HepG2 (cell line): ENCODE data around the gene KATNBL1. TPM values are rescaled to one million over a fixed set of nuclear protein-coding genes. Genes with fewer than 3 reads are reported as not detected.
A peak's percentile ranks its signal among the peaks of the same experiment; 100 is the strongest.

ENCODE experiments used
- CAMTA2 ChIP-seq: sonication (generic); formaldehyde crosslinking; IDR thresholded peaks from 2 replicates; pipeline ENCODE4 v1.4.0; 2020; ENCODE audit warnings: mild to moderate bottlenecking, missing genetic modification reagents, borderline replicate concordance
- HNRNPH1 ChIP-seq: fragments of 200-400 bp; formaldehyde crosslinking; optimal IDR thresholded peaks from 2 replicates; pipeline ENCODE3; 2017; ENCODE audit warnings: mild to moderate bottlenecking, low read depth, low read length
- MED8 ChIP-seq: sonication (generic); formaldehyde crosslinking; IDR thresholded peaks from 2 replicates; pipeline ENCODE4 v1.8.1; 2023; ENCODE audit warnings: mild to moderate bottlenecking, missing genetic modification reagents; ENCODE audit not compliant: insufficient replicate concordance
- NBN ChIP-seq: fragments of 450-650 bp; conservative IDR thresholded peaks from 2 replicates; pipeline ENCODE4 v1.6.1; 2017
- NFATC3 ChIP-seq: sonication (generic); formaldehyde crosslinking; IDR thresholded peaks from 2 replicates; pipeline ENCODE4 v1.5.1; 2020; ENCODE audit warnings: mild to moderate bottlenecking, missing genetic modification reagents
- NFYB ChIP-seq: sonication (generic); formaldehyde crosslinking; IDR thresholded peaks from 2 replicates; pipeline ENCODE4 v1.4.0; 2020; ENCODE audit warnings: missing genetic modification reagents
- RBM22 ChIP-seq: fragments of 200-400 bp; formaldehyde crosslinking; optimal IDR thresholded peaks from 2 replicates; pipeline ENCODE3; 2017; ENCODE audit warnings: mild to moderate bottlenecking, low read length, moderate library complexity
- RFXAP ChIP-seq: sonication (generic); formaldehyde crosslinking; IDR thresholded peaks from 2 replicates; pipeline ENCODE4 v1.4.0; 2020; ENCODE audit warnings: missing genetic modification reagents, borderline replicate concordance
- SIX1 ChIP-seq: sonication (generic); formaldehyde crosslinking; IDR thresholded peaks from 2 replicates; pipeline ENCODE4 v1.4.0; 2020; ENCODE audit warnings: missing genetic modification reagents, borderline replicate concordance
- ZBTB20 ChIP-seq: sonication (generic); formaldehyde crosslinking; IDR thresholded peaks from 2 replicates; pipeline ENCODE4 v1.8.1; 2023; ENCODE audit warnings: missing genetic modification reagents, low read depth, mild to moderate bottlenecking, borderline replicate concordance
- ZNF33A ChIP-seq: sonication (generic); formaldehyde crosslinking; IDR thresholded peaks from 2 replicates; pipeline ENCODE4 v1.5.1; 2020; ENCODE audit warnings: missing genetic modification reagents, mild to moderate bottlenecking, moderate library complexity, borderline replicate concordance
- ZNF761 ChIP-seq: sonication (generic); formaldehyde crosslinking; conservative IDR thresholded peaks from 2 replicates; pipeline ENCODE4 v1.4.0; 2020; ENCODE audit warnings: mild to moderate bottlenecking, missing genetic modification reagents
- ZSCAN9 ChIP-seq: IDR thresholded peaks from 2 replicates; pipeline ENCODE4 v1.6.1; 2016; ENCODE audit warnings: borderline replicate concordance
- polyA plus RNA-seq, 8 experiments: library from polyadenylated mRNA; depleted of rRNA in 3 of 8; stranded (reverse) in 7 of 8; unstranded in 1 of 8; fragments of >200 nt; fragmentation: Illumina TruSeq in 4 of 8; extraction: Trizol in 4 of 8; gene quantifications; 2 replicates each; pipeline versions ENCODE4 v1.2.1 to v1.2.3, GENCODE V29; 2011 to 2016; ENCODE audit warnings: low read depth in 4 of 8, missing spikeins in 1 of 8, mixed read lengths in 1 of 8; ENCODE audit not compliant: insufficient read depth in 1 of 8
- total RNA-seq, 5 experiments: library from RNA; depleted of rRNA; stranded (reverse); fragments of >200 nt; fragmentation: Illumina TruSeq; extraction: Trizol; gene quantifications; 2 replicates each; pipeline ENCODE4 v1.2.3, GENCODE V29; 2016; ENCODE audit warnings: low read depth in 1 of 5
- TF ChIP-seq, protein P1 (sequence below): IDR thresholded peaks from 2 replicates; pipeline ENCODE4 v1.6.1; 2016; ENCODE audit warnings: low read depth, missing genetic modification reagents, missing compliant biosample characterization
- TF ChIP-seq, protein P2 (sequence below): sonication (generic); formaldehyde crosslinking; IDR thresholded peaks from 2 replicates; pipeline ENCODE4 v1.4.0; 2020; ENCODE audit warnings: mild to moderate bottlenecking, missing genetic modification reagents, borderline replicate concordance
- TF ChIP-seq, protein P3 (sequence below): sonication (generic); formaldehyde crosslinking; IDR thresholded peaks from 2 replicates; pipeline ENCODE4 v1.4.0; 2020; ENCODE audit warnings: missing genetic modification reagents, borderline replicate concordance
- TF ChIP-seq, protein P4 (sequence below): sonication (generic); formaldehyde crosslinking; IDR thresholded peaks from 2 replicates; pipeline ENCODE4 v1.4.0; 2020; ENCODE audit warnings: mild to moderate bottlenecking, missing genetic modification reagents

Gene KATNBL1
- total and polyA plus RNA-seq, 2 of the 13 experiments (the other 11 are each of a cell fraction or from before 2014, with no cell fraction given) = 23.4 to 42.8 TPM

DNA sequence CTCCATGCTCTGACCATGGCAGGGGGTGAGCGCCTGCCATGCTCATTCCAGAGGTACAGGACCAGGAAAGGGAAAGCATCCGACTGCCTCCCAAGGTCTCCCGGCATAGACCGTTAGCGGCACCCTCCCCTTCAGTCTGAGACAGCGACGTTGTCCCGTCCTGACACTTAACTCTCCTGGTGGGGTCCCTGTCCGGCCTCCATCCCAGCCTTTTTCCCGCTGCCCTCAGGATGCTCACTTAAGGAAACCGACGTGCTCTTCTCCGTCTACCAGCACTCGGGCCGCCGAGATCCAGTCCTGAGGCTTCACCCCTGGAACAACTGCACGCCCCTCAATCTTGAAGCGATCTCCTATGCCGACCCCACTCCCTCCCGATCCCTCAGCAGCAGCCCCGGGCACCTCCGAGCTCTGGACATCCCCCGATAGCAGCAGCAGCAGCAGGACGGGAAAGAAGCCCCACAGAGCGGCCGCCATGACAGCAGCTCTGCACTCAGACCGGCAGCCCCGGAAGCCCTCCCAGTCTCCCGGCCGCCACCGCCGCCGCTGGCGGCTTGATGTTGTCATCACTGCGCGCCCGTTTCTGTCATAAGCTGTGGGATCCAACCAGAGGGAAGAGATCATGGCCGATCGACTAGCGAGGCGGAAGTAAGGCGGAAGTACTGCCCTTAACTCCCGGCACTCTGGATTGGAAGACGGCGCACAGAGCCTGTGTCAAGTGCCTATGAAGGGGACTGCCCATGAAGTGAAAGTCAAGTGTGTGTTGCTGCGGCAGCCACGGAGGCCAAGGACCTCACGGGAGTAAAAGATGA is 108.3 kb downstream of the KATNBL1 start, which contains the start of the genes EMC7 and PGBD4 (continued):
- TF ChIP-seq, protein P1, sequence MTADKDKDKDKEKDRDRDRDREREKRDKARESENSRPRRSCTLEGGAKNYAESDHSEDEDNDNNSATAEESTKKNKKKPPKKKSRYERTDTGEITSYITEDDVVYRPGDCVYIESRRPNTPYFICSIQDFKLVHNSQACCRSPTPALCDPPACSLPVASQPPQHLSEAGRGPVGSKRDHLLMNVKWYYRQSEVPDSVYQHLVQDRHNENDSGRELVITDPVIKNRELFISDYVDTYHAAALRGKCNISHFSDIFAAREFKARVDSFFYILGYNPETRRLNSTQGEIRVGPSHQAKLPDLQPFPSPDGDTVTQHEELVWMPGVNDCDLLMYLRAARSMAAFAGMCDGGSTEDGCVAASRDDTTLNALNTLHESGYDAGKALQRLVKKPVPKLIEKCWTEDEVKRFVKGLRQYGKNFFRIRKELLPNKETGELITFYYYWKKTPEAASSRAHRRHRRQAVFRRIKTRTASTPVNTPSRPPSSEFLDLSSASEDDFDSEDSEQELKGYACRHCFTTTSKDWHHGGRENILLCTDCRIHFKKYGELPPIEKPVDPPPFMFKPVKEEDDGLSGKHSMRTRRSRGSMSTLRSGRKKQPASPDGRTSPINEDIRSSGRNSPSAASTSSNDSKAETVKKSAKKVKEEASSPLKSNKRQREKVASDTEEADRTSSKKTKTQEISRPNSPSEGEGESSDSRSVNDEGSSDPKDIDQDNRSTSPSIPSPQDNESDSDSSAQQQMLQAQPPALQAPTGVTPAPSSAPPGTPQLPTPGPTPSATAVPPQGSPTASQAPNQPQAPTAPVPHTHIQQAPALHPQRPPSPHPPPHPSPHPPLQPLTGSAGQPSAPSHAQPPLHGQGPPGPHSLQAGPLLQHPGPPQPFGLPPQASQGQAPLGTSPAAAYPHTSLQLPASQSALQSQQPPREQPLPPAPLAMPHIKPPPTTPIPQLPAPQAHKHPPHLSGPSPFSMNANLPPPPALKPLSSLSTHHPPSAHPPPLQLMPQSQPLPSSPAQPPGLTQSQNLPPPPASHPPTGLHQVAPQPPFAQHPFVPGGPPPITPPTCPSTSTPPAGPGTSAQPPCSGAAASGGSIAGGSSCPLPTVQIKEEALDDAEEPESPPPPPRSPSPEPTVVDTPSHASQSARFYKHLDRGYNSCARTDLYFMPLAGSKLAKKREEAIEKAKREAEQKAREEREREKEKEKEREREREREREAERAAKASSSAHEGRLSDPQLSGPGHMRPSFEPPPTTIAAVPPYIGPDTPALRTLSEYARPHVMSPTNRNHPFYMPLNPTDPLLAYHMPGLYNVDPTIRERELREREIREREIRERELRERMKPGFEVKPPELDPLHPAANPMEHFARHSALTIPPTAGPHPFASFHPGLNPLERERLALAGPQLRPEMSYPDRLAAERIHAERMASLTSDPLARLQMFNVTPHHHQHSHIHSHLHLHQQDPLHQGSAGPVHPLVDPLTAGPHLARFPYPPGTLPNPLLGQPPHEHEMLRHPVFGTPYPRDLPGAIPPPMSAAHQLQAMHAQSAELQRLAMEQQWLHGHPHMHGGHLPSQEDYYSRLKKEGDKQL = no peak
- TF ChIP-seq RFXAP (CRISPR knock-in tag) (no peak), ZSCAN9 (no peak; the same call in 1 of the 2 replicates), HNRNPH1 (no peak), CAMTA2 (0 out of 2 replicates have a peak, but pooled peaks have one; percentile 25), SIX1 (no peak; the same call in 1 of the 2 replicates), ZNF761 (CRISPR knock-in tag) (peak; percentile 76; the same call in 1 of the 2 replicates), RBM22 (no peak), MED8 (CRISPR knock-in tag) (no peak), ZNF33A (CRISPR knock-in tag) (no peak), NFATC3 (CRISPR knock-in tag) (0 out of 2 replicates have a peak, but pooled peaks have one; percentile 17), NBN (no peak), ZBTB20 (no peak), NFYB (CRISPR knock-in tag) (peak; percentile 93)
- TF ChIP-seq, protein P2, sequence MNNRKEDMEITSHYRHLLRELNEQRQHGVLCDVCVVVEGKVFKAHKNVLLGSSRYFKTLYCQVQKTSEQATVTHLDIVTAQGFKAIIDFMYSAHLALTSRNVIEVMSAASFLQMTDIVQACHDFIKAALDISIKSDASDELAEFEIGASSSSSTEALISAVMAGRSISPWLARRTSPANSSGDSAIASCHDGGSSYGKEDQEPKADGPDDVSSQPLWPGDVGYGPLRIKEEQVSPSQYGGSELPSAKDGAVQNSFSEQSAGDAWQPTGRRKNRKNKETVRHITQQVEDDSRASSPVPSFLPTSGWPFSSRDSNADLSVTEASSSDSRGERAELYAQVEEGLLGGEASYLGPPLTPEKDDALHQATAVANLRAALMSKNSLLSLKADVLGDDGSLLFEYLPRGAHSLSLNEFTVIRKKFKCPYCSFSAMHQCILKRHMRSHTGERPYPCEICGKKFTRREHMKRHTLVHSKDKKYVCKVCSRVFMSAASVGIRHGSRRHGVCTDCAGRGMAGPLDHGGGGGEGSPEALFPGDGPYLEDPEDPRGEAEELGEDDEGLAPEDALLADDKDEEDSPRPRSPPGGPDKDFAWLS (CRISPR knock-in tag) = no peak
- TF ChIP-seq, protein P3, sequence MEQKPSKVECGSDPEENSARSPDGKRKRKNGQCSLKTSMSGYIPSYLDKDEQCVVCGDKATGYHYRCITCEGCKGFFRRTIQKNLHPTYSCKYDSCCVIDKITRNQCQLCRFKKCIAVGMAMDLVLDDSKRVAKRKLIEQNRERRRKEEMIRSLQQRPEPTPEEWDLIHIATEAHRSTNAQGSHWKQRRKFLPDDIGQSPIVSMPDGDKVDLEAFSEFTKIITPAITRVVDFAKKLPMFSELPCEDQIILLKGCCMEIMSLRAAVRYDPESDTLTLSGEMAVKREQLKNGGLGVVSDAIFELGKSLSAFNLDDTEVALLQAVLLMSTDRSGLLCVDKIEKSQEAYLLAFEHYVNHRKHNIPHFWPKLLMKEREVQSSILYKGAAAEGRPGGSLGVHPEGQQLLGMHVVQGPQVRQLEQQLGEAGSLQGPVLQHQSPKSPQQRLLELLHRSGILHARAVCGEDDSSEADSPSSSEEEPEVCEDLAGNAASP = no peak
- TF ChIP-seq, protein P4, sequence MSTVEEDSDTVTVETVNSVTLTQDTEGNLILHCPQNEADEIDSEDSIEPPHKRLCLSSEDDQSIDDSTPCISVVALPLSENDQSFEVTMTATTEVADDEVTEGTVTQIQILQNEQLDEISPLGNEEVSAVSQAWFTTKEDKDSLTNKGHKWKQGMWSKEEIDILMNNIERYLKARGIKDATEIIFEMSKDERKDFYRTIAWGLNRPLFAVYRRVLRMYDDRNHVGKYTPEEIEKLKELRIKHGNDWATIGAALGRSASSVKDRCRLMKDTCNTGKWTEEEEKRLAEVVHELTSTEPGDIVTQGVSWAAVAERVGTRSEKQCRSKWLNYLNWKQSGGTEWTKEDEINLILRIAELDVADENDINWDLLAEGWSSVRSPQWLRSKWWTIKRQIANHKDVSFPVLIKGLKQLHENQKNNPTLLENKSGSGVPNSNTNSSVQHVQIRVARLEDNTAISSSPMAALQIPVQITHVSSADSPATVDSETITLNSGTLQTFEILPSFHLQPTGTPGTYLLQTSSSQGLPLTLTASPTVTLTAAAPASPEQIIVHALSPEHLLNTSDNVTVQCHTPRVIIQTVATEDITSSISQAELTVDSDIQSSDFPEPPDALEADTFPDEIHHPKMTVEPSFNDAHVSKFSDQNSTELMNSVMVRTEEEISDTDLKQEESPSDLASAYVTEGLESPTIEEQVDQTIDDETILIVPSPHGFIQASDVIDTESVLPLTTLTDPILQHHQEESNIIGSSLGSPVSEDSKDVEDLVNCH (CRISPR knock-in tag) = no peak
